Breast epithelium (tissue), 3 donors: Measurements from ENCODE around the gene FAM53A.

ENCODE experiments used
- CTCF ChIP-seq, 3 donors: fragments of 450-650 bp; IDR thresholded peaks; one replicate each; pipeline ENCODE4 v1.5.1; 2016 to 2017; ENCODE audit warnings: antibody characterized with exemption in 3 of 3, mild to moderate bottlenecking in 3 of 3, moderate library complexity in 3 of 3
- POLR2AphosphoS5 ChIP-seq, 3 donors: sonication (generic); formaldehyde crosslinking; IDR thresholded peaks; one replicate each; pipeline ENCODE4 v1.6.1; 2017; ENCODE audit warnings: antibody characterized with exemption in 3 of 3

GRCh38 chr4:1648962-1649361 lies 35.2 kb downstream of the FAM53A start:
- TF ChIP-seq CTCF (IDR thresholded peaks at IDR 0.05) (no peak), POLR2AphosphoS5 (IDR thresholded peaks at IDR 0.05) (no peak)
